SU-DHL-6 (cell line): ENCODE measurements around the gene MLC1.

Experiments used
- CTCF ChIP-seq: fragments of 200-600 bp; sonication (generic); IDR thresholded peaks from one replicate; pipeline ENCODE4 v1.5.1; 2017; ENCODE audit warnings: antibody characterized with exemption, mild to moderate bottlenecking, low read length, moderate library complexity; ENCODE audit not compliant: insufficient read depth, poor library complexity, severe bottlenecking
- EZH2phosphoT487 ChIP-seq: fragments of 200-600 bp; sonication (generic), shearing (Covaris generic); conservative IDR thresholded peaks from 2 replicates; pipeline ENCODE4 v1.6.1; 2018; ENCODE audit warnings: mild to moderate bottlenecking, antibody characterized with exemption, low read length, moderate library complexity, mixed read lengths

- no peak for TF ChIP-seq CTCF
- TF ChIP-seq EZH2phosphoT487: no peak
Observed at GRCh38 chr22:50088096-50088495, 2.9 kb upstream of the MLC1 start.
